K562 (cell line): ENCODE data around the gene CTH. TPM values are rescaled to one million over a fixed set of nuclear protein-coding genes. Genes with fewer than 3 reads are reported as not detected.
A peak's percentile ranks its signal among the peaks of the same experiment; 100 is the strongest.

ENCODE experiments used
- BACH1 ChIP-seq: fragments of 200-800 bp; sonication (Bioruptor generic); IDR thresholded peaks from 2 replicates; pipeline ENCODE4 v1.6.1; 2016; ENCODE audit warnings: missing genetic modification characterization, missing compliant biosample characterization
- CBFA2T2 ChIP-seq: fragments of 450-650 bp; conservative IDR thresholded peaks from 2 replicates; pipeline ENCODE4 v1.6.1; 2017; ENCODE audit warnings: mild to moderate bottlenecking
- DPF2 ChIP-seq: fragments of 450-650 bp; IDR thresholded peaks from 2 replicates; pipeline ENCODE4 v1.6.1; 2016
- E2F8 ChIP-seq: fragments of 450-650 bp; IDR thresholded peaks from 2 replicates; pipeline ENCODE4 v1.7.1; 2018; ENCODE audit warnings: mild to moderate bottlenecking, low read depth; ENCODE audit not compliant: partially characterized antibody
- ESRRA ChIP-seq: fragments of 450-650 bp; IDR thresholded peaks from 2 replicates; pipeline ENCODE4 v1.6.1; 2014; ENCODE audit warnings: low read depth, mild to moderate bottlenecking, moderate library complexity, borderline replicate concordance
- FOSL1 ChIP-seq: fragments of 200-800 bp; sonication (Bioruptor generic); conservative IDR thresholded peaks from 2 replicates; pipeline ENCODE4 v1.6.1; 2016; ENCODE audit warnings: missing genetic modification characterization, missing compliant biosample characterization
- ID3 ChIP-seq, 2 experiments: fragments of 250-450 bp in 1 of 2; fragments of 450-650 bp in 1 of 2; sonication (Bioruptor Pico) in 1 of 2; IDR thresholded peaks; 2 replicates each; pipeline versions ENCODE4 v1.6.1 to v1.8.0; 2016 to 2021; ENCODE audit warnings: mild to moderate bottlenecking in 2 of 2, moderate library complexity in 2 of 2, missing compliant biosample characterization in 1 of 2, missing genetic modification characterization in 1 of 2
- SNIP1 ChIP-seq: fragments of 450-650 bp; IDR thresholded peaks from 2 replicates; pipeline ENCODE4 v1.7.1; 2017; ENCODE audit warnings: low read depth, mild to moderate bottlenecking
- polyA plus RNA-seq, 8 experiments: library from polyadenylated mRNA; depleted of rRNA in 4 of 8; stranded (reverse) in 5 of 8; unstranded in 3 of 8; fragments of >200 nt; fragmentation: Nextera tagmentation in 2 of 8; fragmentation: Illumina TruSeq in 1 of 8; extraction: Ambion mirVana in 2 of 8; extraction: Trizol in 1 of 8; gene quantifications; 2 replicates each; pipeline versions ENCODE4 v1.2.1 to v1.2.3, GENCODE V29; 2011 to 2014; ENCODE audit warnings: inconsistent platforms in 1 of 8, missing spikeins in 1 of 8
- total RNA-seq, 7 experiments: library from RNA; depleted of rRNA in 6 of 7; stranded (reverse); fragments of >200 nt in 6 of 7; fragmentation: Illumina TruSeq in 2 of 7; extraction: Trizol in 2 of 7; gene quantifications; 2 replicates each; pipeline versions ENCODE4 v1.2.1 to v1.2.3, GENCODE V29; 2011 to 2021; ENCODE audit warnings: low replicate concordance in 1 of 7
- TF ChIP-seq, protein P1 (sequence below), 2 experiments: fragments of 450-650 bp; IDR thresholded peaks; 2 replicates each; pipeline ENCODE4 v1.6.1; 2016; ENCODE audit warnings: mild to moderate bottlenecking in 2 of 2, borderline replicate concordance in 1 of 2, low read depth in 1 of 2, moderate library complexity in 1 of 2
- TF ChIP-seq, protein P2 (sequence below): fragments of 250-450 bp; sonication (Bioruptor Pico); IDR thresholded peaks from 2 replicates; pipeline ENCODE4 v1.5.0; 2020; ENCODE audit warnings: mild to moderate bottlenecking, borderline replicate concordance

Gene CTH
- total and polyA plus RNA-seq, 9 of the 15 experiments (the other 6 are each of a cell fraction or from before 2014, with no cell fraction given), result 8.0 to 54.4 (median 30.9) TPM

DNA sequence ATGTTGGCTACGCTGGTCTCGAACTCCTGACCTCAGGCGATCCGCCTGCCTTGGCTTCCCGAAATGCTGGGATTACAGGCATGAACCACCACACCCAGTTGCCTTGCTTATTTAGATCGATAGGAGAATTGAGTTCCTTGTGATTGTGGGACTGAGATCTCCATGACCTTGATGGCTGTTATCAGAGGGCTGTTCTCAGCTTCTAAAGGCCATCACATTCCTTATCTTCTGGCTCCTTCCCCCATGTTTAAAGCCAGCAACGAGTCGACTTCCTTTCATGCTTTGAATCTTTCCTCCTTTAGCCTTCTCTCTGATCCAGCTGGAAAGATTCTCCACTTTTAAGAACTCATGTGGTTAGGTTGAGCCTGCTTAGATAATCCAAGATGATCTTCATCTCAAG is 38.0 kb downstream of the CTH start (continued):
- TF ChIP-seq, protein P1, sequence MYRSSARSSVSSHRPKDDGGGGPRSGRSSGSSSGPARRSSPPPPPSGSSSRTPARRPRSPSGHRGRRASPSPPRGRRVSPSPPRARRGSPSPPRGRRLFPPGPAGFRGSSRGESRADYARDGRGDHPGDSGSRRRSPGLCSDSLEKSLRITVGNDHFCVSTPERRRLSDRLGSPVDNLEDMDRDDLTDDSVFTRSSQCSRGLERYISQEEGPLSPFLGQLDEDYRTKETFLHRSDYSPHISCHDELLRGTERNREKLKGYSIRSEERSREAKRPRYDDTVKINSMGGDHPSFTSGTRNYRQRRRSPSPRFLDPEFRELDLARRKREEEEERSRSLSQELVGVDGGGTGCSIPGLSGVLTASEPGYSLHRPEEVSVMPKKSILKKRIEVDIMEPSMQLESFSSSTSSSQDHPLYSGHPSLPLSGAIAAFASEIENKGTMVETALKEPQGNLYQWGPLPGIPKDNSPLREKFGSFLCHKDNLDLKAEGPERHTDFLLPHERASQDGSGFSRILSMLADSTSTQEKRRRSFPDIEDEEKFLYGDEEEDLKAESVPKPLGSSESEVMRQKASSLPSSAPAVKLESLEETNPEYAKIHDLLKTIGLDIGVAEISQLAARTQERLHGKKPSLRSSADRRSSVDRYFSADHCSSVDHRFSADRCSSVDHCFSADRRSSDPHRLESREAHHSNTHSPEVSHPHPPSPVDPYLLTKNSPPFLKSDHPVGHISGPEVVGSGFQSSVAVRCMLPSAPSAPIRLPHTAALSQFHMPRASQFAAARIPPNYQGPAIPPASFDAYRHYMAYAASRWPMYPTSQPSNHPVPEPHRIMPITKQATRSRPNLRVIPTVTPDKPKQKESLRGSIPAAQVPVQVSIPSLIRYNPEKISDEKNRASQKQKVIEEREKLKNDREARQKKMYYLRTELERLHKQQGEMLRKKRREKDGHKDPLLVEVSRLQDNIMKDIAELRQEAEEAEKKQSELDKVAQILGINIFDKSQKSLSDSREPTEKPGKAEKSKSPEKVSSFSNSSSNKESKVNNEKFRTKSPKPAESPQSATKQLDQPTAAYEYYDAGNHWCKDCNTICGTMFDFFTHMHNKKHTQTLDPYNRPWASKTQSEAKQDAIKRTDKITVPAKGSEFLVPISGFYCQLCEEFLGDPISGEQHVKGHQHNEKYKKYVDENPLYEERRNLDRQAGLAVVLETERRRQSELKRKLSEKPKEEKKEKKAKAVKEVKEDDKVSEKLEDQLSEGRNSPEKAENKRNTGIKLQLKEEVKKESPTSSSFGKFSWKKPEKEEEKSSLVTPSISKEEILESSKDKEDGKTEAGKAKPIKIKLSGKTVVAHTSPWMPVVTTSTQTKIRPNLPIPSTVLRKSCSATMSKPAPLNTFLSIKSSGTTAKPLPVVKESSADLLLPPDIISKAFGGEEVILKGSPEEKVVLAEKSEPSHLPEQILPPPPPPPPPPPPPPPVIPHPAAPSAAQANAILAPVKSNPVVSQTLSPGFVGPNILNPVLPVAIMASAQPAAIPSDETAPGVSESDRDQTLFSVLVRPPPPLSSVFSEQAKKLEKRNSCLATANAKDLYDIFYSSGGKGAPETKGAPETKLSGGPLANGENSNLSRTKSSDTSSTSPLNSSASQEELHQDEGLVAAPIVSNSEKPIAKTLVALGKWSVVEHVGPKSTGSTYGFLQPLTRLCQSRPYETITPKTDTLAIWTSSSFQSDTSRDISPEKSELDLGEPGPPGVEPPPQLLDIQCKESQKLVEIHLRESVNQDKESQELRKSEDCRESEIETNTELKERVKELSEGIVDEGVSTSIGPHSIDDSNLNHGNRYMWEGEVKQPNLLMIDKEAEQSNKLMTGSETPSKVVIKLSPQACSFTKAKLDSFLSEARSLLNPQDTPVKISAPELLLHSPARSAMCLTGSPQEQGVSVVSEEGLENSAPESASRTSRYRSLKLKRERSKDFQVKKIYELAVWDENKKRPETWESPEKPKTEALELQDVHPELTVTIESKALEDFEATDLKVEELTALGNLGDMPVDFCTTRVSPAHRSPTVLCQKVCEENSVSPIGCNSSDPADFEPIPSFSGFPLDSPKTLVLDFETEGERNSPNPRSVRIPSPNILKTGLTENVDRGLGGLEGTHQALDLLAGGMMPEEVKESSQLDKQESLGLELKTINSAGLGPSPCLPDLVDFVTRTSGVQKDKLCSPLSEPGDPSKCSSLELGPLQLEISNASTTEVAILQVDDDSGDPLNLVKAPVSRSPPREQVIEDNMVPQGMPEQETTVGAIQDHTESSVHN (IDR thresholded peaks at IDR 0.05; ENCODE audit: borderline replicate concordance in 1 of 2, low read depth in 1 of 2), result no peak
- no peak for TF ChIP-seq ID3 (CRISPR knock-in tag; IDR thresholded peaks at IDR 0.05)
- TF ChIP-seq ID3 (tag; IDR thresholded peaks at IDR 0.05), result no peak
- no peak for TF ChIP-seq DPF2
- TF ChIP-seq SNIP1, result no peak
- no peak for TF ChIP-seq FOSL1 (tag)
- peak; percentile 63; the same call in 1 of the 2 replicates for TF ChIP-seq ESRRA
- TF ChIP-seq BACH1 (tag), result no peak
- TF ChIP-seq, protein P2, sequence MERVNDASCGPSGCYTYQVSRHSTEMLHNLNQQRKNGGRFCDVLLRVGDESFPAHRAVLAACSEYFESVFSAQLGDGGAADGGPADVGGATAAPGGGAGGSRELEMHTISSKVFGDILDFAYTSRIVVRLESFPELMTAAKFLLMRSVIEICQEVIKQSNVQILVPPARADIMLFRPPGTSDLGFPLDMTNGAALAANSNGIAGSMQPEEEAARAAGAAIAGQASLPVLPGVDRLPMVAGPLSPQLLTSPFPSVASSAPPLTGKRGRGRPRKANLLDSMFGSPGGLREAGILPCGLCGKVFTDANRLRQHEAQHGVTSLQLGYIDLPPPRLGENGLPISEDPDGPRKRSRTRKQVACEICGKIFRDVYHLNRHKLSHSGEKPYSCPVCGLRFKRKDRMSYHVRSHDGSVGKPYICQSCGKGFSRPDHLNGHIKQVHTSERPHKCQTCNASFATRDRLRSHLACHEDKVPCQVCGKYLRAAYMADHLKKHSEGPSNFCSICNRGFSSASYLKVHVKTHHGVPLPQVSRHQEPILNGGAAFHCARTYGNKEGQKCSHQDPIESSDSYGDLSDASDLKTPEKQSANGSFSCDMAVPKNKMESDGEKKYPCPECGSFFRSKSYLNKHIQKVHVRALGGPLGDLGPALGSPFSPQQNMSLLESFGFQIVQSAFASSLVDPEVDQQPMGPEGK (CRISPR knock-in tag), result no peak
- TF ChIP-seq CBFA2T2, result 0 out of 2 replicates have a peak, but pooled peaks have one; percentile 8
- no peak for TF ChIP-seq E2F8
